ENCODE measurements around the gene FIGN.

Gene FIGN

DNA sequence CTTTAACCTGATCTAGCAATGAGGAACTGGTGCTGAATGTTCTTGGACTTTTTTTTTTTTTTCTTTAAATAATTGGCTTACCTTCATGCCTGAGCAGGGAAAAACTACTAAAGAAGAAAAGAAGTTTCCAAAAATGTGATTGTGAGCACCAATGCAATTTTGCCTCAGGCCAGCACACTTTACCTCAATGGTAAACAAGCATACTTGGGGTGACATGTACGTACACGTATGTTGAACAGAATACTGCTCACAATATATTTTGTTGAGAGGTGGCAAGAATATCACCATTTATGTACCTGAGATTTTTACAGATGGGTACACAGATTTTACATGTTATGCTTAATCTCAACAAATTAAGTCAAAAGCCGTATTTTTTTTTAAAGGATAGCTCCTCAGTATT is 144.3 kb downstream of the FIGN start:
- no peak for TF ChIP-seq CTCF (IDR thresholded peaks at IDR 0.05)
- no peak for DNase-seq (ENCODE audit: low spot score)
- no peak overlapping the region for H3K4me3 ChIP-seq
- no peak overlapping the region for H3K27ac ChIP-seq

GRCh38 chr2:163580757-163581156 is 155.1 kb downstream of the FIGN start:
- no peak overlapping the region for H3K4me3 ChIP-seq
- no peak for TF ChIP-seq CTCF (IDR thresholded peaks at IDR 0.05)

GRCh38 chr2:163574309-163574708 is 161.5 kb downstream of the FIGN start:
- no peak for TF ChIP-seq CTCF (IDR thresholded peaks at IDR 0.05)

More at GRCh38 chr2:163580757-163581156, 155.1 kb downstream of the FIGN start:
- H3K27ac ChIP-seq, result no peak overlapping the region
- DNase-seq (ENCODE audit: low spot score), result no peak

DNA sequence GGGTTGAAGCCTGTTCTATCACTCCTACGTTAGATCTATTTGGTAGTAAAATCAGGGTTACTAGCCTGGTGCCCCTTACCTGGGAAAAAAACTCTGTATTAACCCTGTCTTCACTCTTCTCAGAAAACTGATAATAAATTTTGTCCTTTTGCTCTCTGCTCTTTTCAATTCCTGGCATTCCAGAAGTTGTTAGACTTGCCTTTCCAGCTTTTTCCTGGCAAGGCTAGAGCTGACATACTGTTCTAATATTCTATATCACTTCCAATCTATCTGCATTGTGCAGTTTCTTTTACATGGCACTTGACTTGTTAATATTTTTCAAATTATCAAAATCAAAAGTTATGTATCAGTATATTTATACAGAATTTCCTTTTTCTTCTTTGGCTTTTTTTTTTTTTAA is 162.2 kb downstream of the FIGN start:
- no peak for DNase-seq (ENCODE audit: low spot score)
- H3K4me3 ChIP-seq, result no peak overlapping the region
- no peak overlapping the region for H3K27ac ChIP-seq
- no peak for TF ChIP-seq CTCF (IDR thresholded peaks at IDR 0.05)

More at GRCh38 chr2:163574309-163574708, 161.5 kb downstream of the FIGN start:
- no peak for DNase-seq (ENCODE audit: low spot score)
- no peak overlapping the region for H3K27ac ChIP-seq
- no peak overlapping the region for H3K4me3 ChIP-seq

- Histone ChIP-seq H3K27ac (no peak overlapping the region), H3K4me3 (no peak overlapping the region)
- no peak for TF ChIP-seq CTCF (IDR thresholded peaks at IDR 0.05)
- no peak for DNase-seq (ENCODE audit: low spot score)
Observed at GRCh38 chr2:163572850-163573249, 163.0 kb downstream of the FIGN start.

DNA sequence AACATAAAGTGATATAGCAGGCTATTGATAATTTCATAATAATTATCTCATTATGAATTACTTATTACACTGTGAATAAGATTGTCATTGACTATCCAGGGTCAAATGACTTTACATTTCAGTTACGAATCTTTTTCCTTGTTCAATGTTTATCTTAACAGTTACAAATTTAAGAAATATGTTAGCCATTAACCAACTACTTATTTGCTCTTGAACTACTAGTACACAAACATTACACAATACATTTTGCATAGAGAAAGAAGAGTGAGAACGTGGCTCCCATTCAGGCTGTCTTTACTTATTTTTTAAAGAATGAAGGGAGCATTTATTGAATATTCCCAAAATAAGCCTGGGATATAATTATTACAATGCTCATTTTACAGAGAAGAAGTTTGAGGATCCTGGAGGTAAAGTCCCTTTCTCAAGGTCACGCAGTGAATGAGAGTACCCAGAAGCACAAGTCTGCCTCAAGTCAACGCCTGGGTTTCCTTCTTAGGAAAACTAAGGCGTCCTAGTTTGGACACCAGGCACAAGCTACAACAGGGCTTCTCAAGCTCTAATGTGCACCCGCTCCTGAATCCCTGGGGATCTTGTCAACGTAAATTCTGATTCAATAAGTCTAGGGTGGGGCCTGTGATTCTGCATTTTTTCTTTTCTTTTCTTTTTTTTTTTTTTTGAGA is 164.2 kb downstream of the FIGN start:
- Histone ChIP-seq H3K27ac (no peak overlapping the region), H3K4me3 (no peak overlapping the region)
- no peak for DNase-seq (ENCODE audit: low spot score)
- TF ChIP-seq CTCF (IDR thresholded peaks at IDR 0.05), result no peak

DNA sequence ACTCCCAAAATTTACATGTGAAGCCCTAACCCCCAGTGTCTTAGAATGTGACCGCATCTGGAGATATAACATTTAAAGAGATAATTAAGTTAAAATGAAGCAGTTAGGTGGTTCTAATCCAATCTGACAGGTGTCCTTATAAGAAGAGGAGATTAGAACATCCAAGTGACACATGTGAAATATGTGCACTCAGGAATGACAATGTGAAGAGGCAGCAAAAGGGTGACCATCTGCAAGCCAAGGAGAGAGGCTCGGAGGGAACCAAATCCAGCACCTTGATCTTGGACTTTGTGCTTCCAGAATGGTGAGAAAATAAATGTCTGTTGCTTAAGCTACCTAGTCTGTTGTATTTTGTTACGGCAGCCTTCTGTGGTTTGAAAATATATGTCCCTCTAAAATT is 165.4 kb downstream of the FIGN start:
- Histone ChIP-seq H3K27ac (no peak overlapping the region), H3K4me3 (no peak overlapping the region)
- DNase-seq (ENCODE audit: low spot score), result no peak
- TF ChIP-seq CTCF (IDR thresholded peaks at IDR 0.05), result no peak
